Vagina (tissue), 2 donors: ENCODE data around the gene ADCY9. TPM values are rescaled to one million over a fixed set of nuclear protein-coding genes. Genes with fewer than 3 reads are reported as not detected.

Source experiments
- DNase-seq, 2 donors: peaks; one replicate each; pipeline ENCODE4 v3.0.0-alpha.2; 2017; ENCODE audit errors: extremely low spot score in 2 of 2
- H3K27ac ChIP-seq: fragments of 200-600 bp; sonication (generic); one replicate; pipeline ENCODE4 v1.5.1; 2019
- H3K27me3 ChIP-seq: fragments of 200-600 bp; sonication (generic); one replicate; pipeline ENCODE4 v1.5.1; 2019
- H3K36me3 ChIP-seq, 2 donors: fragments of 200-600 bp; sonication (generic); one replicate each; pipeline ENCODE4 v1.5.1; 2017 to 2019
- H3K4me1 ChIP-seq: fragments of 200-600 bp; sonication (generic); one replicate; pipeline ENCODE4 v1.5.1; 2019
- H3K4me3 ChIP-seq, 2 donors: fragments of 200-600 bp; sonication (generic); 1 replicate in 1 of 2; 2 replicates in 1 of 2; pipeline ENCODE4 v1.5.1; 2016 to 2019
- H3K9me3 ChIP-seq: fragments of 200-600 bp; sonication (generic); one replicate; pipeline ENCODE4 v1.5.1; 2019
- POLR2A ChIP-seq, 2 donors: fragments of 450-650 bp; IDR thresholded peaks; one replicate each; pipeline ENCODE4 v1.6.1; 2017; ENCODE audit warnings: antibody characterized with exemption in 2 of 2, mild to moderate bottlenecking in 2 of 2, moderate library complexity in 2 of 2
- POLR2AphosphoS5 ChIP-seq, 2 donors: sonication (generic); formaldehyde crosslinking; IDR thresholded peaks; one replicate each; pipeline ENCODE4 v1.9.0; 2017; ENCODE audit warnings: antibody characterized with exemption in 2 of 2, mild to moderate bottlenecking in 2 of 2, low read depth in 1 of 2; ENCODE audit not compliant: insufficient read depth in 1 of 2
- intact Hi-C: fragments of 100-400 bp; cut with DNase I; formaldehyde crosslinking; loops from one replicate; pipeline ENCODE4 v1.15.1; 2023
- total RNA-seq: library from RNA; depleted of rRNA; stranded (reverse); fragments of >200 nt; gene quantifications from one replicate; pipeline ENCODE4 v1.2.3, GENCODE V29; 2016
- TF ChIP-seq, protein P1 (sequence below), 3 experiments: fragments of 450-650 bp in 2 of 3; fragments of 200-600 bp in 1 of 3; sonication (generic) in 1 of 3; IDR thresholded peaks; one replicate each; pipeline ENCODE4 v1.5.1; 2017 to 2019; ENCODE audit warnings: antibody characterized with exemption in 3 of 3, mild to moderate bottlenecking in 2 of 3, moderate library complexity in 2 of 3

The ADCY9 gene
- total RNA-seq, 1 donor from 2014 or later: 16.9 TPM

GRCh38 chr16:4110065-4110464 is 6.2 kb downstream of the ADCY9 start:
- Histone ChIP-seq H3K36me3 (no peaks in the 10 kb centered on the region), H3K4me1 (peaks cover 55% of the 10 kb centered on the region), H3K9me3 (no peaks in the 10 kb centered on the region), H3K4me3 (no peak overlapping the region), H3K27ac (no peak overlapping the region), H3K27me3 (no peaks in the 10 kb centered on the region)
- intact Hi-C loops: loop anchor here (10.0 kb wide), 2 partner anchors 75 to 135 kb away; partner anchors contain the start of gene SRL
- no peak for TF ChIP-seq POLR2AphosphoS5 (IDR thresholded peaks at IDR 0.05; ENCODE audit: insufficient read depth in 1 of 2, low read depth in 1 of 2)
- no peak for DNase-seq

- intact Hi-C loops: no loop called here
- H3K27ac ChIP-seq: no peak overlapping the region
- TF ChIP-seq POLR2A (IDR thresholded peaks at IDR 0.05) (no peak), POLR2AphosphoS5 (IDR thresholded peaks at IDR 0.05; ENCODE audit: insufficient read depth in 1 of 2, low read depth in 1 of 2) (no peak)
- DNase-seq: no peak
- no peaks in the 10 kb centered on the region for H3K27me3 ChIP-seq
- H3K4me1 ChIP-seq: peaks cover 47% of the 10 kb centered on the region
- no peaks in the 10 kb centered on the region for H3K36me3 ChIP-seq
- no peak overlapping the region for H3K4me3 ChIP-seq
- no peaks in the 10 kb centered on the region for H3K9me3 ChIP-seq
These were observed 6.9 kb downstream of the ADCY9 start for GRCh38 chr16:4109250-4109736.

DNA sequence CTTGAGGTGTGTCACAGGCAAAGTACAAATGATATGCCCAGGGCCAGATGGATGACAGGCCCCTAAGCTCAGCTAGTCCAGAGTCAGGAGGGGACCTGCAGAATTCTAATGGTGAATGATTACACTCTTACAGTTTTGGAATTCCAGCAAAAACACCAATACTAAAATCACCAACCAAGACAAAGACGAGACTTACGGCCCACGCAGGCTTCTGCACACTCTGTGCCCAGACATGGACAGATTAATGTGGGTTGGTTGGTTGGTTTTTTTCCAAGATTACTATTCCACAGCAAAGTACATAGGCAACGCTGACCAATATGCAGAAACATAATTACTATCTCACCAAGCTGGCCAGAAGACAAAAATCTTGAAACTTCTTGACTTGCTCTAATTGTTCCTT is 9.7 kb downstream of the ADCY9 start:
- intact Hi-C loops: no loop called here
- Histone ChIP-seq H3K4me1 (peaks cover 21% of the 10 kb centered on the region), H3K4me3 (no peak overlapping the region), H3K27me3 (no peaks in the 10 kb centered on the region), H3K36me3 (no peaks in the 10 kb centered on the region), H3K9me3 (no peaks in the 10 kb centered on the region), H3K27ac (no peak overlapping the region)
- no peak for DNase-seq
- TF ChIP-seq POLR2A (IDR thresholded peaks at IDR 0.05) (no peak), POLR2AphosphoS5 (IDR thresholded peaks at IDR 0.05; ENCODE audit: insufficient read depth in 1 of 2, low read depth in 1 of 2) (no peak)
- TF ChIP-seq, protein P1, sequence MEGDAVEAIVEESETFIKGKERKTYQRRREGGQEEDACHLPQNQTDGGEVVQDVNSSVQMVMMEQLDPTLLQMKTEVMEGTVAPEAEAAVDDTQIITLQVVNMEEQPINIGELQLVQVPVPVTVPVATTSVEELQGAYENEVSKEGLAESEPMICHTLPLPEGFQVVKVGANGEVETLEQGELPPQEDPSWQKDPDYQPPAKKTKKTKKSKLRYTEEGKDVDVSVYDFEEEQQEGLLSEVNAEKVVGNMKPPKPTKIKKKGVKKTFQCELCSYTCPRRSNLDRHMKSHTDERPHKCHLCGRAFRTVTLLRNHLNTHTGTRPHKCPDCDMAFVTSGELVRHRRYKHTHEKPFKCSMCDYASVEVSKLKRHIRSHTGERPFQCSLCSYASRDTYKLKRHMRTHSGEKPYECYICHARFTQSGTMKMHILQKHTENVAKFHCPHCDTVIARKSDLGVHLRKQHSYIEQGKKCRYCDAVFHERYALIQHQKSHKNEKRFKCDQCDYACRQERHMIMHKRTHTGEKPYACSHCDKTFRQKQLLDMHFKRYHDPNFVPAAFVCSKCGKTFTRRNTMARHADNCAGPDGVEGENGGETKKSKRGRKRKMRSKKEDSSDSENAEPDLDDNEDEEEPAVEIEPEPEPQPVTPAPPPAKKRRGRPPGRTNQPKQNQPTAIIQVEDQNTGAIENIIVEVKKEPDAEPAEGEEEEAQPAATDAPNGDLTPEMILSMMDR (IDR thresholded peaks at IDR 0.05): no peak

DNA sequence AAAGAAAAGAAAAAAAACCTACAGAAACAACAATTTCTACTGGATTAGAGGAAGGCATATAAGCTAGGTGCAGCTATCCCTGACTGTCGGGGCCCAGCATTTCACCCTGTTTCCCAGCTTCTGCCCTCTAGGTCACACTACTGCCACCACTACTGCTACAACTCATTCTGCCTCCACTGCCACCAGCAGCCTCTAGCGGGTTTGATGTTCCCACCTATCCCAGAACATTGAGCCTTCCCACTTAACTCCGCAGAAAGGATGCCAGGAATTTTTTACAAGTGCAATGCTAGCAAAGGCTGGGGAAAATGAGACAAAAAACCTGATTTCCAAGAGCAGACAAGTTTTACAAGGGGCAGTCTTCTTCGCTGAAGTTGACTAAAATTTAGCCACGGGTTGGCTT is 10.4 kb downstream of the ADCY9 start:
- no peak overlapping the region for H3K27ac ChIP-seq
- H3K9me3 ChIP-seq: no peaks in the 10 kb centered on the region
- no peaks in the 10 kb centered on the region for H3K36me3 ChIP-seq

GRCh38 chr16:4103745-4104144 is 12.5 kb downstream of the ADCY9 start:
- Histone ChIP-seq H3K4me3 (no peak overlapping the region), H3K36me3 (no peaks in the 10 kb centered on the region), H3K9me3 (no peaks in the 10 kb centered on the region), H3K27ac (no peak overlapping the region), H3K27me3 (no peaks in the 10 kb centered on the region), H3K4me1 (no peaks in the 10 kb centered on the region)
- TF ChIP-seq POLR2AphosphoS5 (IDR thresholded peaks at IDR 0.05; ENCODE audit: insufficient read depth in 1 of 2, low read depth in 1 of 2) (no peak), POLR2A (IDR thresholded peaks at IDR 0.05) (no peak)
- TF ChIP-seq, protein P1 (IDR thresholded peaks at IDR 0.05): no peak
- no peak for DNase-seq
- intact Hi-C loops: no loop called here

More for the DNA sequence above, 10.4 kb downstream of the ADCY9 start:
- peaks cover 16% of the 10 kb centered on the region for H3K4me1 ChIP-seq
- no peak for DNase-seq
- H3K27me3 ChIP-seq: no peaks in the 10 kb centered on the region
- intact Hi-C loops: no loop called here
- no peak overlapping the region for H3K4me3 ChIP-seq
- no peak for TF ChIP-seq POLR2A (IDR thresholded peaks at IDR 0.05)
- no peak for TF ChIP-seq POLR2AphosphoS5 (IDR thresholded peaks at IDR 0.05; ENCODE audit: insufficient read depth in 1 of 2, low read depth in 1 of 2)
- TF ChIP-seq, protein P1 (IDR thresholded peaks at IDR 0.05): no peak

- intact Hi-C loops: no loop called here
- Histone ChIP-seq H3K27me3 (no peaks in the 10 kb centered on the region), H3K4me3 (no peak overlapping the region), H3K9me3 (no peaks in the 10 kb centered on the region), H3K36me3 (no peaks in the 10 kb centered on the region), H3K4me1 (peaks cover 5% of the 10 kb centered on the region), H3K27ac (no peak overlapping the region)
- TF ChIP-seq POLR2A (IDR thresholded peaks at IDR 0.05) (no peak), POLR2AphosphoS5 (IDR thresholded peaks at IDR 0.05; ENCODE audit: insufficient read depth in 1 of 2, low read depth in 1 of 2) (no peak)
- TF ChIP-seq, protein P1 (IDR thresholded peaks at IDR 0.05): no peak
- DNase-seq: no peak
These were observed 14.6 kb downstream of the ADCY9 start for GRCh38 chr16:4101421-4102219.
